ENCODE data around the gene EEIG2.

Gene EEIG2

DNA sequence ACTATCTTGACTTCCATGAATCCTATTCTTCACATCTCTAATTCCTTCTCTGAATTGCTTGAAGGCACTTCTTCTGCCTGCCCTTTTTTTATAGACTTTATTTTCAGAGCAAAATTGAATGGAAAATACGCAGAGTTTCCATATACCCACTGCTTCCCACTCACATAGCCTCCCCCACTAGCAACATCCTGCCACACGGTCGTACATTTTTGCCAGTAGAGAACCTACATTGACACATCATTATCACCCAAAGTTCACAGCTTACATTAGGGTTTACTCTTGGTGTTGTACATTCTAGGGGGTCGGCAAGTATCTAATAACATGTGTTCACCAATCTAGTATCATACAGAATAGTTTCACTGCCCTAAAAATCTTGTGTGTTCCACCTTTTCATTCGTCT lies 12.3 kb downstream of the EEIG2 start:
- TF ChIP-seq CTCF (IDR thresholded peaks at IDR 0.05; ENCODE audit: insufficient read depth, low read length, missing control alignments), result no peak
- ChIA-PET CTCF (no interaction called here), POLR2A (no interaction called here)

DNA sequence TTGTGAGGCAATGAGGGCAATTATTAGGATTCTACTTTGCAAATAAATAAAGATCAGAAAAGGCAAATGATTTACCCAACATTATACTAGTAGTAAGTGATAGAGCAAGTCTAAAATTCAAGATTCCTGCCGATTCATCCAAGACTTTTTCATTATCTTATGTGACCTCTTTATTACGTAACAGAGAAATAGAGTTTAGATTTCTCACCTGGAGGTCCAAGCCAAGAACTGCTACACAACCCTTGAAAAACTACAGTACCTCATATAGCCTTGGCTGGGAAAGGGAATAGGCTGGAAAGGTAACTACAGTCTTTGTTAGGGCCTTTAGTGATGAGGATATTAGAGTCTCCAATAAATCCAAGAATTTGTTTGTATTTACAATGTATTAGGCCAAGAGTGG lies 13.3 kb downstream of the EEIG2 start:
- ChIA-PET POLR2A (no interaction called here), CTCF (interaction anchor here (0.6 to 1.0 kb wide), 2 partner anchors 9 to 13 kb away, joined by 3 read pairs; partner anchors contain the start of gene EEIG2)
- DNase-seq (ENCODE audit: low read depth, low spot score), result no peak
- no peak overlapping the region for H3K4me3 ChIP-seq (ENCODE audit: low read depth, low read length)
- no peak for TF ChIP-seq CTCF (IDR thresholded peaks at IDR 0.05; ENCODE audit: insufficient read depth, low read length, missing control alignments)

More for the DNA sequence above, 12.3 kb downstream of the EEIG2 start:
- H3K4me3 ChIP-seq (ENCODE audit: low read depth, low read length), result no peak overlapping the region
- no peak for DNase-seq (ENCODE audit: low read depth, low spot score)

DNA sequence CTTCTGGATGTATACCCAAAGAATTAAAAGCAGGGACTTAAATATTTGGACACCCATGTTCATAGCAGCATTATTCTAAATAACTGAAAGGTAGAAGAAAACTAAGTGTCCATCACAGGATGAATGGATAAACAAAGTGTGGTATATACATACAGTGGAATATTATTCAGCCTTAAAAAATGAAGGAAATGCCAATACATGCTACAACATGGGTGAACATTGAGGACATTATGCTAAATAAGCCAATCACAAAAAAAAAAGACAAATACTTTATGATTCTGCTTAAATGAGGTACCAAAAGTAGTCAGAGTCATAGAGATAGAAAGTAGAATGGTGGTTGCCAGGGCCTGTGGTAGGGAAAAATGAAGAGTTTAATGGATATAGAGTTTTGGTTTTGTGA lies 14.1 kb downstream of the EEIG2 start:
- ChIA-PET POLR2A (no interaction called here), CTCF (interaction anchor here (2.3 kb wide), 1 partner anchor 12 kb away, joined by 11 read pairs; no protein-coding TSS in a partner anchor)
- no peak overlapping the region for H3K4me3 ChIP-seq (ENCODE audit: low read depth, low read length)
- DNase-seq (ENCODE audit: low read depth, low spot score), result no peak
- TF ChIP-seq CTCF (IDR thresholded peaks at IDR 0.05; ENCODE audit: insufficient read depth, low read length, missing control alignments), result no peak

DNA sequence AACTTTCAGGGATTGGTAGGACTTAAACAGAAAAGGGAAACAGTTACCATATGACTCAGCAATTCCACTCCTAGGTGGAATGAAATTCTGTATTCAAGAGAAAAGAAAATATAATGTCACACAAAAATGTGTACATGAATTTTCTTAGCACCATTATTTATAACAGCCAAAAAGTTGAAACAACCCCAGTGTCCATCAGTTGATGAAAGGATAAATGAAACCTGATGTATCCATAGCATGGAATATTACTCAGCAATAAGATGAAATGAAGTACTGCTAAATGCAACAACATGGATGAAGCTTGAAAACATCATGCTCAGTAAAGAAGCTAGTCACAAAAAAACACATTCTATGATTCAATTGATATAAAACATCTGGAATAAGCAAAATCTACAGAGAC lies 15.5 kb downstream of the EEIG2 start:
- no peak for TF ChIP-seq CTCF (IDR thresholded peaks at IDR 0.05; ENCODE audit: insufficient read depth, low read length, missing control alignments)
- H3K4me3 ChIP-seq (ENCODE audit: low read depth, low read length), result no peak overlapping the region
- no peak for DNase-seq (ENCODE audit: low read depth, low spot score)
- ChIA-PET POLR2A (no interaction called here), CTCF (interaction anchor here (0.6 to 2.3 kb wide), 3 partner anchors 10 to 27 kb away, joined by 3 to 11 read pairs (median 3); no protein-coding TSS in a partner anchor)

DNA sequence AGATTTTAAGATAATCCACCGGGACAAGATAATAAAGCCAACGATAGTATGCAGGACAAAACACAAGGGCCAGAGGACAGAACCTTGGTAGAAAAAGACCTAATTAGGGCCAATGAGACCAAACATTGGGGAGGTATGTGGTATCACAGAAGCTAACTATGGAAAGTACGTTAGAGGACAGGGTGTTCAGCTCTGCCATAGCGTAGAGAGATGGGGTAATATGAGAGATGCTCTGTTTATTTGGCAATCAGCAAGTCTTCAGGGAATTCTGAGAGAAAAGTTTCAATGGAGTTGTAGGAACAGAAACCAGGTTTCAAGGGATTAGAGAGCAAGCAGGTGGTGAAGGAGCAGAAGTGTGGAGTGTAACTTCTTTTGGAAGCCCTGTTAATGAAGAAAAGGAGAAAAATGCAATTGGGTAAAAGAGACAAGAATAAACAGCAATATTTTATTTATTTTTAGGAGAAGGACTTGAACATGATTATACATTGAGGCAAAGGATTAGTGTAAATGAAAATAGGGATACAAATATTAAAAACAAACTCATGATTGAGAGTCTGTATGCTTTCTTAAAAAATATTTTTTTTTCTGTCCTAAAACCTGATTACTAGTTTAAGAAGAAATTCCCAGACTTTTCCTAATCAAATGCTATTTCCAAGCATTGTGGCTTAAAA lies 24.0 kb downstream of the EEIG2 start:
- DNase-seq (ENCODE audit: low read depth, low spot score), result no peak
- CTCF ChIA-PET, result interaction anchor here (1.1 to 4.7 kb wide), 3 partner anchors 22 to 23 kb away, joined by 3 to 31 read pairs (median 26); partner anchors contain the start of gene EEIG2
- POLR2A ChIA-PET, result no interaction called here
- H3K4me3 ChIP-seq (ENCODE audit: low read depth, low read length), result no peak overlapping the region
- TF ChIP-seq CTCF (IDR thresholded peaks at IDR 0.05; ENCODE audit: insufficient read depth, low read length, missing control alignments), result no peak

- no peak overlapping the region for H3K4me3 ChIP-seq (ENCODE audit: low read depth, low read length)
- ChIA-PET POLR2A (no interaction called here), CTCF (interaction anchor here (1.1 to 3.7 kb wide), 2 partner anchors 21 to 24 kb away, joined by 3 to 26 read pairs; partner anchors contain the start of gene EEIG2)
- DNase-seq (ENCODE audit: low read depth, low spot score), result no peak
- TF ChIP-seq CTCF (IDR thresholded peaks at IDR 0.05; ENCODE audit: insufficient read depth, low read length, missing control alignments), result no peak
These were observed 24.5 kb downstream of the EEIG2 start for GRCh38 chr1:108584428-108584856.
